Mammary epithelial cell (primary cell): ENCODE data around the gene ZMYM3.

Experiments used
- CTCF ChIP-seq, 2 donors: IDR thresholded peaks in 1 of 2; conservative IDR thresholded peaks in 1 of 2; 2 replicates each; pipeline ENCODE4 v1.5.1; 2011 to 2012; ENCODE audit warnings: inconsistent platforms in 2 of 2, low read length in 2 of 2, mild to moderate bottlenecking in 2 of 2, control low read depth in 1 of 2, low read depth in 1 of 2; ENCODE audit not compliant: insufficient read depth in 1 of 2; ENCODE audit errors: extremely low read depth in 1 of 2
- EZH2 ChIP-seq: IDR thresholded peaks from 2 replicates; pipeline ENCODE4 v1.6.1; 2012; ENCODE audit warnings: low read length, inconsistent platforms, borderline replicate concordance

- TF ChIP-seq CTCF (conservative IDR thresholded peaks at IDR 0.05 in 1 of 2, IDR thresholded peaks at IDR 0.05 in 1 of 2; ENCODE audit: extremely low read depth in 1 of 2, insufficient read depth in 1 of 2, low read depth in 1 of 2, low read length in 2 of 2): no peak
- no peak for TF ChIP-seq EZH2
Observed at GRCh38 chrX:71225009-71225408, 28.9 kb downstream of the ZMYM3 start.
